M059J (cell line): Measurements from ENCODE around the gene IQGAP2. TPM values are rescaled to one million over a fixed set of nuclear protein-coding genes. Genes with fewer than 3 reads are reported as not detected.

Experiments used
- DNase-seq: peaks from one replicate; pipeline ENCODE4 v3.0.0-alpha.2; 2012; ENCODE audit warnings: low read depth
- total RNA-seq: library from RNA; depleted of rRNA; stranded (reverse); fragments of >200 nt; shearing (Covaris generic); gene quantifications from 2 replicates; pipeline ENCODE4 v1.2.3, GENCODE V29; 2014

IQGAP2 gene
- total RNA-seq, 1 experiment from 2014 or later = 0.52 TPM

- DNase-seq = no peak
These were observed 72.9 kb downstream of the IQGAP2 start for GRCh38 chr5:76475936-76476335.

- no peak for DNase-seq
These were observed 73.5 kb downstream of the IQGAP2 start for GRCh38 chr5:76476474-76477038.

GRCh38 chr5:76477061-76477460 is 74.0 kb downstream of the IQGAP2 start:
- no peak for DNase-seq

- DNase-seq = no peak
These were observed 74.5 kb downstream of the IQGAP2 start for GRCh38 chr5:76477571-76477970.

DNA sequence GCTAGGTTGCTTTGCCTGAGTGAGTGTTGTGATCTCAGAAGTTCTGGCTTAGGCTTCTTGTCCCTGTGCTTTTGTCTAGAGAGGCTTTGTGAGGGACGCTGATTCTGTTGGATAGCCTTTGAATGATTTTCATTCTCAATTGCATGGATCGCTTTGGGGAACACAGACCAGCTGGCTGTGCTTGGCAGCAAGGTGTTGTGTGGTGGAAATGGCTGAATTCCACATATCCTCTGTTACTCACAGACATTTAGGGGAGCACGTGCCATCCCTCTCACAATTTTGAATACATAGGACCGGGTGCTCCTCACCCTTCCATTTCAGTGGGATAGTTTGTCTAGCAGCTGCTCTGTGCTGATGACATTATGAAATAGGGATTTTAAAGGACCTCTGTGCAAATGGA is 76.2 kb downstream of the IQGAP2 start:
- no peak for DNase-seq

DNA sequence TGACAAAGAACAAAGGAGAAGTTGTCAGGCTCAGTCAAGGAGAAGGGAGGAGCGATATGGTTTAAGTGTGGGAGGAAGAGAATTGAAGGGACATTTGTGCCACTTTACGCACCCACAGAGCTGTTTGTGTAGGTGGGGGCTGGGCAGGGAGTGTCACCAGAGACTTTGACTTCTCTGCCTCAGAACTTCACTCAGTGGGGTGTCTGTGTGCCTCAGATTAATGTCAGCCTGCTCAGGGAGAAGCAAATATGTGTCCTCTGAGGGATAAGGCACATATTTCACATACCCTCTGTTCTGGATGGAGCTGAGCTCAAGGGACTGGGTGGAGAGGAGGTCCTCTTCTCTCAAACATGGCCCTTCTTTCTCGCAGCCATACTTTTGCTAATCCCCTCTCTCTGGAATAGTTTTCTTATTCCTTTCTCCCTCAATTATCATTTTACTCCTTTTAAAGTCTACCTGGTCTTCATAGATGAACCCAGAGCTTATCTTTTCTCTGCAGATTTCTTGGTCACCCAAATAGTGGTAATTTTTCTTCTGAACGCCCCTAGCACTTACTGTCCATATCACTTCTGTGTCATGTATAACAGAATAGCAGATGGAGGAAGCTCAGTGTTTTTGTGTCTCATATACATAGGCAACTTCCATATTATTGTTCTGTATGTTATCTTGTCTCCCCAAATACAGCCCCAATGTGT is 77.0 kb downstream of the IQGAP2 start:
- no peak for DNase-seq

DNA sequence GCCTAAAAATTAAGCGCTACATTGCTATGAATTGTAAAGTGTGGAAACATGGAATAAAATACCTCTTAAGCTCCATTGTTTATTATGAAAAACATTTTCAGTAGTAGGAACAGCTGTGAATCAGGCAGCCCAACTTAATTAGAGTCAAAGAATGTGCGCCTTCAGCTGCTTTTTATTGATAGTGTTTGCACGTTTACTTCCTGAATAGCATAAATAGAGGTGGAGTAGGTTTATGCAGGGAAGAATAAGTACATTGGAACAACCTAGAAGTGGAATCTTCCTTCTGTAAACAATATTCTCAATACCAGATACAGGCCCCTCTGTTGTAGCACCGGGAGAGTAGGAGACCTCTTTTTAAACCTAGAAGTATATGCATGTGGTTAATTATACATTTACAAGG is 79.9 kb downstream of the IQGAP2 start:
- no peak for DNase-seq

- no peak for DNase-seq
These were observed 80.3 kb downstream of the IQGAP2 start for GRCh38 chr5:76483433-76483832.

DNA sequence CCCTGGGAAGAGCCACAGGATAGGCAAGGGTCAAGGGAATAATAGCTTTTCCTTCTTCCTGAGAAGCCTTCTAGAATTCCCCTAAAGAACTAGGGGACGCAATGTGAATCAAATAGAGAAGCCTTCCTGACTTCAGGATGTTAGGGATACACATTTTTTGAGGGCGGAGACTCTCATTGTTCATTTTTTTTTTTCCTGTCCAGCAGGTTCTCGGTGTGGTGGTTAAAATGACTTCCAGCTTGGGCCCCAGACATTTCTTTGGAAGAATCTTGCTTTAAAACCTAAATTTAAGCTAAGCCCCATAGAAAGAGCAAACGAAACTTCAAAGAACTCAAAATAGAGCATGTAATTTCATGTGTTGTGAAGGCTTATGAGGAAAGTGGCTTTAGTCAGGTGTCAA is 80.8 kb downstream of the IQGAP2 start:
- DNase-seq = no peak

- no peak for DNase-seq
These were observed 82.4 kb downstream of the IQGAP2 start for GRCh38 chr5:76485511-76485910.

GRCh38 chr5:76487386-76487785 is 84.3 kb downstream of the IQGAP2 start:
- no peak for DNase-seq

DNA sequence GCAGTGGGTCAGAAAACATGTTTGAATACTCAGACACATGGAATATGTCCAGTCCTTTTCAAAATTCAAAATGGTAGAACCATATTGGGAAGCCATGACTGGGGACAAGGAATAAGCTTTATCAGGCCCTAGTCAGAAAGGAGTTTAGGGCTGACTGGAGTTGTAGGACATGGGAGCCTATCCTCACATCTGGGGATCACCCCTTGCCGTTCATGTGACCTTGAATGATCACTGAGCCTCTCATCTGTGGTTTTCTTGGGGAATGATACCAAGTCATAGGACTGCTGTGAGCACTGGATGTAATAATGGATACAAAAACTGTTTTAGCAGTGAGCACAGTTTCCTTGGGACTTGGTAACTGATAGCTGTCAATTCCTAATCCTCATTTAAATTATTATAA is 84.7 kb downstream of the IQGAP2 start:
- DNase-seq = no peak

GRCh38 chr5:76488969-76489368 is 85.9 kb downstream of the IQGAP2 start:
- no peak for DNase-seq

DNA sequence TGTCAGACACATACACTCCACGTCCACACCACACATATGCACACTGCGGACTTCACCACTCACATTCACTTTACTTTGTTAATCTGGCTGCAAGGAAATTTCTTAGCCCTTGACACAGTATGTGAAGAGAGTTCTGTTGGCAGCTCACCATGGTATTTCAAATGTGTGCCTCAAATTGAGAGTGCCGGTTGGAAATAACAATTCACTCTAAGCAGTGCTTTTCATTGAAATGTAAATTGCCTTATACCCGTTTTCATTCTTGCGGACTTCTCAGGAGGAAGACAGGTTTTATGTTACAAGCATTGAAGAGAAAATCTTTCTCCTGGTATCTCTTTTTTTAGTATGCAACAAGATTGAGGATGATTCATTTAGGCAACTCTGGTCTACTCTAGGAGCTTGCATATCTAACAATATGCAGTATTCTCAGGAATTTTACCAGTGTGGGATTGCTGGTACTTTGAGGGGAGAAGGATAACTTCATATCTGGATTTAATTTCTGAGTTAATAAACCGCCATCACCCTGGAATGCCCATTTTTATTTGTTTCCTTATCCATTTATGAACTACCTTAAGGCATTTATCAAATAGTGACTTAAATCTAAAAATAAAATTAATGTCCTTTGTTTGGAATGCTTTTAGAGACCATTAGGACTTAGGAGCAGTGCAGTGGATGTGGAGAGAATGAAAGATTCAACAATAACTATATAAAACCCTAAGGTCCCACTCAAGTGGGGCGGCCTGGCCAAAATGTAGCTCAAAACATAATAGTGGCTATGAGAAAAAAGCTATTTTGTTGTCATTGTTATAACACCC is 87.0 kb downstream of the IQGAP2 start:
- no peak for DNase-seq

DNA sequence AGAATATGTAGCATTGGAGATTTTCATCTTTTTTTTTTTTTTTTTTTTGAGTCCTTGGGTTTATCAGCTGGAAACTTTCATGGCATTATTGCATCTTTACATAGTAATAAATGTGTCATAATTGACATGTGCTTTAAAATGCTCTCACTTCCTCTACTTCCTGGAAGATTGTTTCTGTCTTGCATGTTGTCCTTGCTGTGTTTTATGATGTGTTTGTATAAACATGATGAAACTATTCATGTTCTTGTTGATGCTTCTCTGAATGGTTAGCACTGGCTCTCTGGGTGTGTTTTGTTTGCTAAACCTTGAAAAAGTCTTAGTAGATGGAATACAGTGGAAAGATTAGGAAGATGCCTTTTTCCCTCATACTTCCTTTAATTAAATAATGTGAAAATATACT is 87.9 kb downstream of the IQGAP2 start:
- DNase-seq = no peak

DNA sequence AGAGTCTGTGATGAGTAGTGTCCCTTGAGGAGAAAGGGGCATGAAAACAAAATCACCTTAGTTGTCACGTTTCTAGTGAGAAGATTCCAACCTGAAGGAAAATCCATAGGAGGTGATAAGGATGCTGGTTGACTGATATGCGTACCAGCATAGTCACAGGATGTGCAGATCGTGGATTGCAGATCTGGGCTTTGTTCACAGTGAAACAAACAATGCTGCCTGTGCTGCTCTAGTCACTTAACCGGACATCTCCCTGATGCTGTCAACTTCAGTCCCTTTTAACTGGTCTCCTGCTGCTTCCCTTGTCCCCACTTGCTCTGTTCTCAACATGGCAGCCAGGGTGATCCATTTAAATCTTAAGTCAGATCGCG is 89.7 kb downstream of the IQGAP2 start:
- DNase-seq = no peak

GRCh38 chr5:76493190-76493837 is 90.2 kb downstream of the IQGAP2 start:
- DNase-seq = no peak

- no peak for DNase-seq
These were observed 91.1 kb downstream of the IQGAP2 start for GRCh38 chr5:76494201-76494600.

DNA sequence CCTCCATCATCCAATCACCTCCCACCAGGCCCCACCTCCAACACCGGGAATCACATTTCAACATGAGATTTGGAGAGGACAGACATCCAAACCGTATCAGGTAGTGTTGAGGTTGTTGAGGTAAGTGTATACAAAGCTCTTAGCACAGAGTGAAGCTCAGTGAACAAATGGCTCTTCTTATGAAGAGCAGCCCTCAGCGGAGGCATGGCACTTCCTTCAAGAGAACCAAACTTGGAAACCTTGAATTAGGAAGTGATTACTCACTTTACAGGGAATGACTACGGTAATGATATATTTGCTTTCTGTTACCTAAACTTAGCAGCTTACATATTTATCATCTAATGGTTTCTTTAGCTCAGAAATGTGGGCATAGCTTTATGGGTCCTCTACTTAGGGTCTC is 92.8 kb downstream of the IQGAP2 start:
- no peak for DNase-seq

DNA sequence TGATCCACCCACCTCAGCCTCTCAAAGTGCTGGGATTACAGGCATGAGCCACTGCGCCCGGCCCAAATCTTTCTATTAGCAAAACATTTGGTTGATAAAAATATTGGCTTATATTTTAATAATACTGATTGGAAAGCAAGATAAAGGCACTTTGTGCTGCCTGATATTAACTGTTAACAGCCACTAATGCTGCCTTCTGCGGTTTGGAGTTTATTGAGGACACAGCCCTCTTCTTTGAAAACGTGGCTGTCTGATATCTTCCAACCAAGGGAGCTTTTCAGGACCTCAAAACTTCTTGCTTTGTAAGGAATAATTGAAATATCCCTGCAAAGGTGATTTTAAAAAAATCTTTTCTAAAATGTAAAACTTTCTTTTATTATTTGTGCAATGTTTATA is 94.0 kb downstream of the IQGAP2 start:
- DNase-seq = no peak

GRCh38 chr5:76497986-76498717 is 95.1 kb downstream of the IQGAP2 start:
- DNase-seq = no peak
